IPS DF 4.7 (cell line): Measurements from ENCODE around the gene GGT1.
"Not testable (repeated sequence)": the region's sequence is repeated elsewhere in the genome, so short reads cannot be mapped to it uniquely, and the experiment has no call there.

ENCODE experiments used
- DNase-seq: peaks from one replicate; pipeline ENCODE4 v3.0.0-alpha.2; 2013; ENCODE audit warnings: low spot score; ENCODE audit errors: extremely low read depth

The GGT1 gene

GRCh38 chr22:24584166-24584790, 18.7 kb upstream of the GGT1 start:
- DNase-seq = no peak

DNA sequence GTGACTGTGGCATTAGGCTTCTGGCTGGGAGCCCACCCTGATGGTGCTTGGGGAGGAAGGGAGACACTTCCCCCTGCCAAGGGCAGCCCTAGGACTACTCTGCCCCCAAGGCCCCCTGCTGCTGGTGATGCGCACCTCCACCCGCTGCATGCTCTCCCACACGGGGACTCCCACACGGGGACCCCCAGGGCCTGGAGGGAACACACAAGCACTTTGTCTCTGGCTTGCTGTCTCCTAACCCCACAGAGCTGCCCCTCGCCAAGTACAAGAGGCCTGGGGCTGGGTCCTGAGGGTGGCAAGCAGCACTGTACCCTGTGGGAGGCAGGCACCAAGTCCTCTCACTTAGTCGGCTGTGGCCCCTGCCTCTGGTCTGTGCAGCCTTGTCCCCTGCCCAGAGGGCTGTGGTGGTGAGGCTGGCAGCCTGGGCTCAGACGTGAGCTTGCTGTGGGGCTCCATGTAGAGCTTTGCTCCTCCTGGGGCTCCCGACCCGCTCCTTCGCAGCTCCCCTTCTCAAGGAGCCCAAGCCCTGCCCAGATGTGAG, 18.1 kb upstream of the GGT1 start:
- DNase-seq = no peak

- DNase-seq = no peak
These were observed 17.5 kb upstream of the GGT1 start for GRCh38 chr22:24585461-24585860.

- DNase-seq = no peak
These were observed 17.0 kb upstream of the GGT1 start for GRCh38 chr22:24585927-24586546.

- DNase-seq = no peak
These were observed 15.7 kb upstream of the GGT1 start for GRCh38 chr22:24587251-24587650.

DNA sequence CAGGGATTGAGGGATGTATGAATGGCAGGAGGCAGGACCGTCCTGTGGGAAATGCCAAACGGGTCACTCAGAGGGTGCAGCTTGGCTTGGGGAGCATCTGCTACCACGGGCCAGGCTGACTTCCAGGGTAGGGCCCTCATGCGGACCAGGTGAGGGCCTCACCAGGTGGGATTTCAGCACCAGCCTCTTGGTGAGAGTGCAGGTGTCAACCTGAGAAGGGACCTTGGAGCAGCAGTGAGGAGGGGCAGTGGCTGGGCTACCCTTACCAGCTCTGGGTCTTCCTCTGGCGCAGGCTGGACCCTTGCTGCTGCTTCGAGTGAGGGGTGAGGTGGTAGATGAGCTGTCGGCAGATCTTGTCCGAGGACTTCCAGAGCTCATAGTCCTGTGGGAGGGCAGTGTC, 15.0 kb upstream of the GGT1 start:
- no peak for DNase-seq

DNA sequence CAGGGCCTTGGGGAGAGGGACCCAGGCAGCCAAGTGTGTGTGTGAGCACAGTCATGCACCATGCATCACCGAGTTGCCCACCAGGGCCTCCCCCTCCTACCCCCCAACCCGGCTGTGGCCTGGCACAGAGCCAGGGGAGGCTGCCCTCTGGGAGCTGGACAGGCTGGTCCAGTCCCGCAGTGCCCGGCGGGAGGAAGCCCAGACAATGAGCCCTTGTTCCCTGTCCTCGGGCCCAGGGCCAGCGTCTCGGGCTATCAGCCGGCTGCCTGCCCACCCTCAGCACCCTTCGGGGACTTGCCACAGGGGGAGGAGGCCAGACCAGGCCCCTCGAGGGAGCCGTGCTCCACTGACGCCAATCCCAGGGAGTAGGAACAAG, 14.6 kb upstream of the GGT1 start:
- DNase-seq = no peak

- DNase-seq = no peak
These were observed 14.1 kb upstream of the GGT1 start for GRCh38 chr22:24588757-24589481.

- DNase-seq = no peak
These were observed 13.4 kb upstream of the GGT1 start for GRCh38 chr22:24589518-24590030.

GRCh38 chr22:24590596-24591173, 12.3 kb upstream of the GGT1 start:
- DNase-seq = no peak

DNA sequence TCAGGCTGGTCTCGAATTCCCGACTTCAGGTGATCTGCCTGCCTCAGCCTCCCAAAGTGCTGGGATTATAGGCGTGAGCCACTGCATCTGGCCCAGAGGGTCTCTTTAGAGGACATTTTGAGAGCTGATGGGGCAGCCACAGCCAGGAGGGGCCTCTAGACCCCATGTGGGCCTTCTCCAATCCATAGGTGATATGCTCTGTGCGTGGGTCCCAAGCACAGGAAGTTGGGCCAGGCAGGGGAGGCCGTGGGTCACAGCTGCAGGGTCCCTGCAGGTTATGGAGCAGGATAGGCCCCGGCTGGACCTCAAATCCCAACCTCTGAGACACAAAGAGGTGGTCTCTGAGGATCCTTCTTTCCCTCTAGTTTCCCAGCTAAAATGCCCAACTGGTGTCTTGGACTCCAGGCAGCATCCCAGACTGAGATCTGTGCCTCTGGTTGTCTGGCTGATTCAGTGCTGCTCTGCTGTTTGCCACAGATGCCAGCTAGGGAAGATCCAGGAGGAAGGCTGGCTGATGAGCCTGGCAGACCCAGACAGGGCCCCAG, 11.6 kb upstream of the GGT1 start:
- no peak for DNase-seq

DNA sequence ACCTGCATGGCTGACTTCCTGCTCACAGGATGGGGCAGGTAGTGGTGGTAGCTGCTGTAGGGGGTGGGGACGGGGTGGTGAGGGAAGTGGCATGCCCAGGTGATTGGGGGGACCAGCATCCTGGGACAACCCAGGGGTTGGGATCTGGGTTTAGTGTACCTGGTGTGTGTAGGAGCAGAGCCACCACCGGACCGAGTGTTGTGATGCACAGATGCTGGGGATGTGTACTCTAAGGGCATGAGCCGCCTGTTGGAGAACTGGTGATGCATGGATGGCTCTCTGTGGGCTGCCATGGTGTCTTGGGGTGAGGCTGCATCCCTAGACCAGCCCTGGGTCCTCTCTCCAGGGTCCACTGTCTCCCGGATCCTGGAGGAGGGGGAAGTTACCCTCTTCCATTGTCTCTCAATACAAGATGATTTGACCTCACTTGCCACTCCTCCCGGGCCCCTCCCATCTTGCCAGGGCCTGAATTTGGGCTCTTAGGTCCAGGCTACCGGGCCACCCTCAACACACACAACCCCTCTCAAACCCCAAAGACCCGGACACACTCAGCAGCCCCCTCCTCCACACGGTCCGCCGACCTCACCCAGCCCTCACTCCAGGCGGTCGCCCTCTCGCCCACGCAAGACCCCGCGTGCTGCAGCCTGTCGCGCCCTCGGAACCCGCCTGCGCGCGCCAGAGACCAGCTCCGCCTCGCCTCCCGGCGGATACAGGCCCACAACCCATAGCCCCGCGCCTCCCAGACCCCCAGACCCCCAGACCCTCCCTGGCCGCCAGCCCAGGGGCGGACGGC, 10.7 kb upstream of the GGT1 start:
- no peak for DNase-seq

- no peak for DNase-seq
These were observed 10.0 kb upstream of the GGT1 start, which contains the start of gene LRRC75B for GRCh38 chr22:24592851-24593558. Gene LRRC75B (minus strand): TSS chr22:24593073. CDS start chr22:24593039, 34 bp downstream.

- DNase-seq = not testable (repeated sequence)
These were observed 9.5 kb upstream of the GGT1 start for GRCh38 chr22:24593559-24593835.

GRCh38 chr22:24593836-24594568, 9.0 kb upstream of the GGT1 start:
- no peak for DNase-seq

DNA sequence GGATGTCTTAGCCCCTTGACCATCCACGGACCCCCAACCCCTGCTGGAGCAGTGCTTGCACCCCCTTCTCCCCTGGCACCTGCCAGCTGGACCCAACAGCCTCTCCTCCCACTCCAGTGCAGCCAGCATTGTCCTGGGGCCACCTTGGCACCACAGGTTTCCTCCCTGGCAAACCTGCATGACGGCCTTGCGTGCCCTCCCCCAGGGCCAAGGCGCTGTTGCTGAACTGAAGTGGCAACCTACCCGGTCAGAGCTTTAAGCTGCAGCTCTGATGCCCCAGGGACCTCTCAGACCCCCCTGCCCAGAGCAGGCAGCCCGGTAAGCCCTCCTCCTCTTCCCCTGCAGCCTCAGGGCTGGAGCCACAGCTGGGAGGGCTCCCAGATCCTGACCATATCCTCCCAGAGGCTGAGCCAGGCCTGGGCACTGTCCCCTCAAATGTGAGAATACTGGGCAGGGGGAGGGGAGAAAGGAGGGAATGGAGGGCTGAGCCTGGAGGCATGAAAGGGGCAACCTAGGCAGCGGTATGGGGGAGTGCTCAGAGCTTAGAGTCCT, 8.3 kb upstream of the GGT1 start:
- no peak for DNase-seq

- no peak for DNase-seq
These were observed 7.8 kb upstream of the GGT1 start for GRCh38 chr22:24595228-24595627.

DNA sequence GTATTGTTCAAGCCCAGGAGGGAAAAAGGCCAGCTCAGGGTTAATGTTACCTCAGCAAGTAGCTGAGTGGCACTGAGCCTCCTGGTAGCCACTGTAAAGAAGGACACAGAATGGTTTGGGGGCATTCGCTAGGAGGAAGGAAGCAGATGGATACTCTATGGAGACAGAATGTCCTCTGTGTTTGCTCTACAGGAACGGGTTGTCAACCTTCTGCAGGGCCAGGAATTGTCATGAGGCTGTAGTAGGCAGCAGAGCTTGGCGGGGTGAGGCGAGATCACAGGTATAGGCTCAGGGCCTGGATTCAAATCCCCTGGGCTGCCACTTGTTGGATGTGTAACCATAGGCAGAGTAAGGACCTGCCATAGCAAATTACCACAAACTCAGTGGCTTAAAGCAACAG, 7.1 kb upstream of the GGT1 start:
- DNase-seq = no peak

- DNase-seq = not testable (repeated sequence)
These were observed 5.9 kb upstream of the GGT1 start for GRCh38 chr22:24597076-24597475.
